NOMO-1 (cell line): ENCODE data around the gene MAP3K10.
"Not testable (repeated sequence)": the region's sequence is repeated elsewhere in the genome, so short reads cannot be mapped to it uniquely, and the experiment has no call there.

Experiments used
- DNase-seq, 2 experiments: peaks; one replicate each; lab custom pipeline; 2025; ENCODE audit not compliant: unreplicated experiment in 2 of 2; lab: John Stamatoyannopoulos, UW

The MAP3K10 gene

DNA sequence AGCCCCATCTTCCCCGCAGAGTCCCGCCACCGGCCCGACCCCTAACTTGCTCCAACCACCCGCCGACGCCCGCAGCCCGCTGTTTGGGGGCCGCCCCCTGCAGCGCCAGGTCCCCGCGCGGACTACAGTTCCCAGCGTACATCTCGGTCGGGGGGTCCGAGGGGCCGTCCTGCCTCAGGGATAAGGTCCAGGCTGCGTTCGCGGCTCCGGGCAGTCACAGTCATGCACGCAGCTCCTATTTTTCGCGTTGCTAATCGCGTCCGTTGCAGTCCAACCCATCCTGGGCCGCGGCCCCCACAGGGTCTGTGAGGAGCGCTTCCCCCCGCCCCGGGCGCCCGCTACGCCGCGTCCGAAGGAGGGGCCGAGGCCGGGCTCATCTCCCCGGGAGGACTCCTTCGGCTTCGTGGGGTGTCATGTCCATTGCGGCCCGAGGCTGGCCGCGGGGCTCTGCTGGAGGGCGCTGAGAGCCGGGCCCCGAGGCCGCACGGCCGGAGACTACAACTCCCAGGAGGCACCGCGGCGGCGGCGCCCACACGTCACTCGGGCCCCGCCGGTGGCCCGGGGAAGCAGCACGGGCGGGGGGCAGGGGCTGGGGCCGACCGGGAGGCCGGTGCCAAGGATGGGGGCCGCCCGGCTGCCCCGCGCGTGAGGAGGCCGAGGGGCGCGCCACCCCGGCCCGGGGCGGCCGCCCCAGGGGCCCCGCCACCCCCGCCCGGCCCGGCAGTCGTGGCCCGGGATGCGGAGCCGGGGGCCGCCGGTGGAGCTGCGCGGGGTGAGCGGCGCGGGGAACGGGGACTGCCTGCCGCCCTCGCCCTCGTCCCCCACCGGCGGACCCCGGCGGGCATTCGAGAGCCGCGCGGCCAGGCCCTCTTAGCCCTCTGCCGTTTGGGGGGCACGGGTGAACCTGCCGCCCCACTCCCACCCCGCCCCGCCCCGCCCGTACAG lies at the start of gene MAP3K10:
Gene MAP3K10, plus strand, starts transcription at position 536 of the 945 bp plus-strand sequence. CDS start 606 bp downstream, outside the sequence.
- peak; percentile 49 to 64 for DNase-seq

DNA sequence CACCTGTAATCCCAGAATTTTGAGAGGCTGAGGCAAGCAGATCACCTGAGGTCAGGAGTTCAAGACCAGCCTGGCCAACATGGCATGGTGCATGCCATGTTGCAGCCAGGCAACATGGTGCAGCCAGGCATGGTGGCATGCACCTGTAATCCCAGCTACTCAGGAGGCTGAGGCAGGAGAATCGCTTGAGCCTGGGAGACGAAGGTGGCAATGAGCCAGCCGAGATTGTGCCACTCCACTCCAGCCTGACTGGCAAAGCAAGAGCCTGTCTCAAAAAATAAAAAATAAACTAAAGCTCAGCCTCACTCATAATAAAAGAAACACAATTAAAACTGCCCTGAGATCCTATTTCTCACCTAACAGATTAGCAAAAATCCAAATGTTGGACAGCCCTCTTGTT lies 49.7 kb upstream of the MAP3K10 start:
- DNase-seq = no peak

- DNase-seq = peak; percentile 84 to 87
These were observed 47.6 kb upstream of the MAP3K10 start for GRCh38 chr19:40143612-40144011.

DNA sequence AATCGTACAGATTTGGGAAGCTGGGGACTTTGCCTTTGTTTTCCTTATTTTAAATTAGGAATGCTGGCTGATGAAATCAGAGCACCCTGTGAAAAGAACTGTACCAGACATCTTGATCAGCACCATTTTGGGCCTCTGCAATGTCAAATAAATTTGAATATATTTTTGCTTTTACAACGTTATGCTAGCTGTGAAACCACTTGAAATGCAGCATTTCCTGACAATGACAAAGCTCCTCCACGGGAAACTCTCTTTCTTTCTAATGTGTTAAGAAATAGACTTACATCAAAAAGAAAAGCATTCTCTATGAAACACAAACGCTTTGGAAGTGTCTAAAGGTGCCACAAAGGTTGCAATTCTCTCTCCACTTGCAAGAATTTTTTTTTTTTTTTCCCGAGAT lies 47.1 kb upstream of the MAP3K10 start:
- DNase-seq = peak in 1 of 2 experiments; percentile 41

DNA sequence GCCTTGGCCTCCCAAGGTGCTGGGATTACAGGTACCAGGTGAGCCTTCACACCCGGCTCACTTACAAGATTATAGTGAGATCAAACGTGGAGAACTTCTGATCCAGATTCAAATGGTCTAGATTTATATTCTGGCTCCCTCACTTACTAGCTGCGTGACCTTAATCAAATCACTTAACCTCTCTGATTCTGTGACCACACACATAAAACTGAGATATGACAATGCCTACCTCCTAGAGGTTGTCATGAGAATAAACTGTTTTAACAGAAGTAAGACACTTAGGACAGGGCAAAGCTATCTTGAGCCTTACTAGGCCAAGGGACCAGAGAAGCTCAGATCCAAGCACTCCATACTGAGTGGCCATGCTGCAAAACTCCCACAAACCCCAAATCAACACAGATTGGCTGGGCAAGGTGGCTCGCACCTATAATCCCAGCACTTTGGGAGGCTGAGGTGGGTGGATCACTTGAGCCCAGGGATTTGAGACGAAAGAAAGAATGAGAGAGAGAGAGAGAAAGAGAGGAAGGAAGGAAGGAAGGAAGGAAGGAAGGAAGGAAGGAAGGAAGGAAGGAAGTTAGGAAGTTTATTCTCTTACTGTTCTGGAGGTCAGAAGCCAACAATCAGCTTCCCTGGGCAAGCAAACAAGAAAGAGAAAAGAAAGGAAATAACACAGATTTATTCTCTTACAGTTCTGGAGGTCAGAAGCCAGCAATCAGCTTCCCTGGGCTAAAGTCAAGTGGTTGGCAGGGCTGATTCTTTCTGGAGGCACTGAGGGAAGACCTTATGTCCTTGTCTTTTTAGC lies 46.1 kb upstream of the MAP3K10 start:
- peak in 1 of 2 experiments; percentile 10 for DNase-seq

- DNase-seq = not testable (repeated sequence)
These were observed 45.5 kb upstream of the MAP3K10 start for GRCh38 chr19:40145749-40146029.

DNA sequence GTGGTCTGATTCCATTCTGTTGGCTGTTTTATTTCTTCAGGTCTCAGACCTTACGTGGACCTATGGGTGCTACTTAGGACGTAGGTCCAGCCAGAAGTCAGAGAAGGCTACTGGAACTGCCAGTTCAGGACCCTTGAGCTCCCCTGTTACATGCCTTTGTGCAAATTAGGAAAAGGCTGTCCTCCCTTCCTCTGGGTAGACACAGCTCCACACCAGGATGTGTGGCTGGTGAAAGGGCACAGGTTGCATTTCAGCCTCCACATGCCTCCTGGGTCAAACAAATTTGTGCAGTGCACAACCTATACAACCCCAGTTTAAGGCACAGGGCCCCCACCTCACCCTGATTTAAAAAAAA lies 43.9 kb upstream of the MAP3K10 start:
- DNase-seq = no peak

- peak; percentile 79 to 96 for DNase-seq
These were observed 43.4 kb upstream of the MAP3K10 start for GRCh38 chr19:40147693-40148347.

- no peak for DNase-seq
These were observed 41.7 kb upstream of the MAP3K10 start for GRCh38 chr19:40149501-40149900.

DNA sequence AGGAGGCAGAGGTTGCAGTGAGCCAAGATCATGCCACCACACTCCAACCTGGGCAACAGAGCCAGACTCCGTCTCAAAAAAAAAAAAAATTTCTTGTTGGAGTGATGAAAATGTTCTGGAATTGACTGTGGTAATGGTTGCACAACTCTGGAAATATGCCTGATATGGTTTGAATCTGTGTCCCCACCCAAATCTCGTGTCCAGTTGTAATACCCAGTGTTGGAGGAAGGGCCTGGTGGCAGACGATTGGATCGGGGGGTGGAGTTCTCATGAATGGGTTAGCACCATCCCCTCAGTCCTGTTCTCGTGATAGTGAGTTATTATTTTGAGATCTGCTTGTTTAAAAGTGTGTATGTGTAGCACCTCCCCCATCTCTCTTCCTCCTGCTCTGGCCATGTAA lies 41.1 kb upstream of the MAP3K10 start:
- DNase-seq = no peak

- no peak for DNase-seq
These were observed 37.0 kb upstream of the MAP3K10 start for GRCh38 chr19:40154121-40154680.

DNA sequence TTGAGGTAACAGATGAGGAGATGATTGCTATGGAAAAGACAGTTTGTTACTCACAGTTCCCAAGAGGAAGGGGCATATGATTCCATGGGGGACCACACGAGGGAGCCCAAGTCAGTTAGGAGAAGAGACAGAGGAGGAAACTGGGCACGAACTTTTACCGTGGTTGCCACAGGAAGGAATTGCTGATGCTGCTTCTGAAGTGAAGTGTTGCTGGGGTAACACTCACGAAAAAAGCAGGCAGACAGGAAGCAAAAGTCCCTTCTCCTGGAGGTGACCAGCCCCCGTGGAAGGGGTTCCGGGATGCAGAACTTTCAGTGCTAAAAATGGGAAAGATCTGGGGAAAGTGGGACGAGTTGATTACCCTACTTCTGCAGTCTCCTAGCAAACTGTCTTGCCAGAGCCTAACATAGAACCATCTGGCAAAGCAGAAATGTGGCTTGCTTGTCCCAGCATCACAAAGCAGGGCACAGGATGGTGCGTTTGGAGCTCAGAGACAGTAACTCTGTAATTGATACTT lies 35.4 kb upstream of the MAP3K10 start:
- DNase-seq = no peak

DNA sequence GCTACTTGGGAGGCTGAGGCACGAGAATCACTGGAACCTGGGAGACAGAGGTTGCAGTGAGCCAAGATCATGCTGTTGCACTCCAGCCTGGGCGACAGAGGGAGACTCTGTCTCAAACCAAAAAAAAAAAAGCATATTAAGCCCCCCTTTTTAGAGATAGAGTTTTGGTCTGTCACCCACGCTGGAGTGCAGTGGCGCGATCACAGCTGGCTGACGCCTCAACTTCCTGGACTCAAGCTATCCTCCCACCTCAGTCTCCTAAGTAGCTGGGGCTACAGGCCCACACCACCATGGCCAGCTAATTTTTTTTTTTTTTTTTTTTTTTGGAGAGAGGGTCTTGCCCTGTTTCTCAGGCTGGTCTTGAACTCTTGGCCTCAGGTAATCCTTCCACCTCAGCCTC lies 34.2 kb upstream of the MAP3K10 start:
- no peak for DNase-seq

GRCh38 chr19:40159744-40160143 lies 31.5 kb upstream of the MAP3K10 start:
- DNase-seq = no peak

- DNase-seq = no peak
These were observed 29.1 kb upstream of the MAP3K10 start for GRCh38 chr19:40162104-40162503.

DNA sequence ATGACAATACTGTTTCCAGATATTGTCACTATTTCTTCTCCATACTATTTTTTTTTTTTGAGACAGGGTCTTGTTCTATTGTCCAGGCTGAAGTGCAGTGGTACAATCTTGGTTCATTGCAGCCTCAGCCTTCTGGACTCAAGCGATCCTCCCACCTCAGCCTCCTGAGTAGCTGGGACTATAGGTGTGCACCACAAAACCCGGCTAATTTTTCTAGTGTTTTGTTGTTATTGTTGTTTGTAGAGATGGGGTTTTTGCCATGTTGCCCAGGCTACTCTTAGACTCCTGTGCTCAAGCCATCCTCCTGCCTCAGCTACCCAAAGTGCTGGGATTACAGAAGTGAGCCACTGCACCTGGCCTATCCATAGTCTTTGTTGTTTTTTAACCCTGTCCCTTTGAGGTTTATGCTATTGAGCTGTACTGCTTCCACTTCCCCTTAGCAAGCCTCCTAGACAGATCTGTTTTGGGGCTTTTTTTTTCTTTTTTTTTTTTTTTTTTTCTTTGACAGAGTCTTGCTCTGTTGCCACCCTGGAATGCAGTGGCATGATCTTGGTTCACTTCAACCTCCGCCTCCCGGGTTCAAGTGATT lies 27.6 kb upstream of the MAP3K10 start:
- peak; percentile 27 to 62 for DNase-seq

GRCh38 chr19:40165362-40165937 lies 25.8 kb upstream of the MAP3K10 start:
- peak; percentile 28 to 44 for DNase-seq

DNA sequence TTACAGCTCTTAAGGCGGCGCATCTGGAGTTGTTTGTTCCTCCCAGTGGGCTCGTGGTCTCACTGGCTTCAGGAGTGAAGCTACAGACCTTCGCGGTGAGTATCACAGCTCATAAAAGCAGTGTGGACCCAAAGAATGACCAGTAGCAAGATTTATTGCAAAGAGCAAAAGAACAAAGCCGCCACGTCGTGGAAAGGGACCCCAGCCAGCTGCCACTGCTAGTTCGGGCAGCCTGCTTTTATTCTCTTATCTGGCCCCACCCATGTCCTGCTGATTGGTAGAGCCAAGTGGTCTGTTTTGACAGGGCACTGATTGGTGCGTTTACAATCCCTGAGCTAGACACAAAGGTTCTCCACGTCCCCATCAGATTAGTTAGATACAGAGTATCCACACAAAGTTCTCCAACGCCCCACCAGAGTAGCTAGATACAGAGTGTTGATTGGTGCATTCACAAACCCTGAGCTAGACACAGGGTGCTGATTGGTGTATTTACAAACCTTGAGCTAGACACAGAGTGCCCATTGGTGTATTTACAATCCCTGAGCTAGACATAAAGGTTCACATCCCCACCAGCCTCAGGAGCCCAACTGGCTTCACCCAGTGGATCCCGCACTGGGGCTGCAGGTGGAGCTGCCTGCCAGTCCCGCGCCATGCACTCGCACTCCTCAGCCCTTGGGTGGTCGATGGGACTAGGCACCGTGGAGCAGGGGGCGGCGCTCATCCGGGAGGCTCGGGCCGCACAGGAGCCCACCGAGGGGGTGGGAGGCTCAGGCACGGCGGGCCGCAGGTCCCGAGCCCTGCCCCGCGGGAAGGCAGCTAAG lies 21.5 kb upstream of the MAP3K10 start:
- DNase-seq = not testable (repeated sequence)

DNA sequence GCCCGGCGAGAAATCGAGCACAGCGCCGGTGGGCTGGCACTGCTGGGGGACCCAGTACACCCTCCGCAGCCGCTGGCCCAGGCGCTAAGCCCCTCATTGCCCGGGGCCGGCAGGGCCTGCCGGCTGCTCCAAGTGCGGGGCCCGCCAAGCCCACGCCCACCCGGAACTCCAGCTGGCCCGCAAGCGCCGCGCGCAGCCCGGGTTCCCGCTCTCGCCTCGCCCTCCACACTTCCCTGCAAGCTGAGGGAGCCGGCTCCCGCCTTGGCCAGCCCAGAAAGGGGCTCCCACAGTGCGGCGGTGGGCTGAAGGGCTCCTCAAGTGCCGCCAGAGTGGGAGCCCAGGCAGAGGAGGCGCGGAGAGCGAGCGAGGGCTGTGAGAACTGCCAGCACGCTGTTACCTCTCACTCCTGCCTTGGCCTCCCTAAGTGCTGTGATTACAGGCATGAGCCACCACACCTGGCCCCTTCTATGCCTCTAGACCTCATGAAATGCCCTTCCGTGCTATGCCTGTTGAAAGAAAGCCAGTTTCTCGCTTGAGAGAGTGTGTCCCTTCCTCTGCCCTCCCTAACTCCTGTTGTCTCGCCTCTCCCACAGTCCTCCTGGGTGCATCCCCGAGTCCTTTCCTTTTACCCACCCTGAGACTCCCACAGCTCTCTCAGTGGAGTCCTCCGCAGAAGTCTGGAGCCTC lies 20.8 kb upstream of the MAP3K10 start:
- not testable (repeated sequence) for DNase-seq
